SHP77 treated with DMSO at 0.1 percent for 48 hours (cell line): ENCODE data around the gene SMG6.
"Not testable (repeated sequence)": the region's sequence is repeated elsewhere in the genome, so short reads cannot be mapped to it uniquely, and the experiment has no call there.

ENCODE experiments used
- DNase-seq: peaks from one replicate; lab custom pipeline; 2025; lab: John Stamatoyannopoulos, UW

The SMG6 gene

DNA sequence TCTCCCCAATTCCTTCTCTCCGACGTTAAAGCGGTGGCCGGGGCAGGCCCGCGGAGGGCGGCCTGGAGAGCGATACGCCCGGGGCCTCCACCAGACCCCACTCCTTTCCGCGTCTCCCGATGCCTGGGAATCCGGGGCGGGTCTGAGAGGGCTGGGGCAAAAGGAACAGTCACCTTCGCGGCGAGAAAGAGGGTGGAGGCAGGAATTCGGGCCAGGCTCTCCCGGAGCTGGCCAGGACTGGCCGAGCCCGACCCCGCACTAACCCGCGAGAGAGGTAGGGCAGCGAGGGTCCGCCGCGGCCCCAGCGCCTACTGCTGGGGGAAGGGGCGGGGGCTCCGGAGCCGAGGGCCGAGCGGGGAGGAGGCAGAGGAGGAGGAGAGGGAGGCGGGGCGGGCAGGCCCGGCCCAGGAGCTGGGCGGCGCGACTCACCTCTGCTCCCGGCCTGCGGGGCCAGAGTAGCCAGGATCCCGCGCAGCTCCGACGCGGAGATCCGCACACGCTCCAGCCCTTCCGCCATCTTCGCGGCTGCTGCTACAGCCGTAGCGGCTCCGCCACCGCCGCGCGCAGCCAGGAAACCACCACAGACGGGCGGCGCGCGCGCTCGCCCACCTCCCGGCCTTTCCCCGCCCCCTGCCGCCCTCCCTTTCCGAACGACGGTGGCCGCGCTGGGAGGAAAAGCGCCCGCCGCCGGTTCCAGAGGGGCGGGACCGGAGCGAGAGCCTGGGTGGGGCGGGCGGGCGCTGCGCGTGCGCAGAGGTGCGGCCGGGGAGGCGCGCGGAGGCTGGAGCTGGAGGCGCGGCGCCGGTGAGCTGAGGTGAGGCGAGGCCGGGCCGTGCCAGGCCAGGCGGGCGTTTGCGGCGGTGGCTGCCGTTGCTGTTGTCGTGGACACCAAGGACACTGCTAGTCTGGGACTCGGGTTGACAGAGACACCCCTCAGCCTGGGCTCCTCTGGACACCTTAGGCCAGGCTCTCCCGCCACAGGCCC is at the start of gene SMG6, which contains the start of gene SRR:
Gene SMG6, minus strand, starts transcription at position 582 of the 985 bp plus-strand sequence. Its CDS starts 65 bp downstream, at position 517.
Gene SRR, plus strand, starts transcription at position 747 of the 985 bp plus-strand sequence. CDS start 11,611 bp downstream, outside the sequence.
- peak; percentile 82 for DNase-seq

DNA sequence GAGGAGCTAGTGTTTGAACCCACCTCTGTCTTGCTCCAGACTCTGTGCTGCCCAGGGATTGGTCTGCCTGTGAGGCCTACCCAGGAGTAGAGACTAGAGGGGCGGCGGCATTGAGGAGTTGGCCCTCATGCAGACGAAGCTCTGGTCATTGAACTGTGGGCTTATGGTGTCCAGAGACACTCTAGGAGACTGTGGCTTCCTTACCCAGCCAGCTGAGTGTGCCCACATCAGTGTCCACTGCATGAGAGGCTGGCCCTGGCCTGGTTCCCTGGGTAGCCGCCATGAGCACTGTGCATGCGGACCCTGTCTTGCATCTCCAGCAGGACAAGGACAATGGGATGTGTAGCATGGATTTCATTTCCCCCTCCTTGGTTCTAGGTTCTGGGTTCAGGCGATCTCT is 47.7 kb upstream of the SMG6 start:
- no peak for DNase-seq

DNA sequence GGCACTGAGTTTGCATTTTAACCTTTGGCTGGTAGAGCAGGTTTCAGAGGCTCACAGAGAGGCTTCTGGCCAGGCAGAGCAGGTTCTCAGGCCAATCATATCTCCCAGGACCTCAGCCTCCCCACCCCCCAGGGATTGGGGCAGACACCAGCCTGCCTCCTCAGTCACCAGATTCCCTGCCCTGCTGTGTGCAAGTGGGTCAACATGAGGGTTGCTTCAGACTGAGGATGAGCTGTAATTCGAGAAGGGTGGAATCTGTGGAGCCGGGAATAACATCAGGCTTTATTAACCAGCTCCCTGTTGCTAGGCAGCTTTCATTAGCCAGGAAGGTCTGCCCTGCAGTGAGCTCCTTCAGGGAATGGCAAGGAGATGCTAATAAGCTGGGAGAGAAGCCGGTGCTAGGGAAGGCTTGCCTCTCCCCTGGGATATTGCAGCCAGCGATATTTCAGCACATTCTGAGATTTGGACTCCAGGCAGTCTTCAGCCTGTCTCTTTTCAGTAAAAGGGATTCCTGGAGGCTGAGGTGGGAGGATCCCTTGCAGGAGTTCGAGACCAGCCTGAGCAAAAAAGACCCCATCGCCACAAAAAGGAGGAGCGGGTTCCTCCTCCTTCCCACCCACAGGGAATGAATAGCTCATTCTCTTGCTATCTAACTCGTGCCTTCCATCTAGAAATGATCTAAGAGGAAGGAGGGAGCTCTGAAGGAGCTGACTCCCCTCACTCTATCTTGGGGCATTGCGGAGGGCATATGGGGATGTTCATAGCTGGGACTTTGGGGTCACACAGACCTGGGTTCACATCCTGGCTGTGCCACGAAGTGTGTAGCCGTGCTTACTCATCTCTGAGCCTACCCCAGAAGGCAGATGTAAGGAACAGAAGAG is 44.5 kb upstream of the SMG6 start:
- DNase-seq: peak; percentile 85

DNA sequence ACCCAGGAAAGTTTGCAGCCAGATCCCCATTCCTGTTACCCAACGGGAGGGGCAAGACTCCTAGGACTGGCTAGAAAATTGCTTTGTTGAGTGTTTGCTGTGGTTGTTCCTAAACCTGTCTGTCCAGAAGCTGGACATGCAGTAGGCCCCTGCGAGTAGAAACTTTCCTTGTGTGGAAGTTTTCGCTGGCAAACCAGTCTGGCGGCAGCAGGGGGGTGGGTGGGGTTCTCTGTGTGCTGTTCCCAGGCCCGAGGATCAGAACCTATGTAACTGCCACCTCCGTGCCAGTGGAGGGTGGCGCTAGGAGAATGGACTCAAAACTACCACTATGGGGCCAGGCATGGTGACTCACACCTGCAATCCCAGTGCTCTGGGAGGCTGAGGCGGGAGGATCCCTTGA is 42.9 kb upstream of the SMG6 start:
- DNase-seq: no peak

DNA sequence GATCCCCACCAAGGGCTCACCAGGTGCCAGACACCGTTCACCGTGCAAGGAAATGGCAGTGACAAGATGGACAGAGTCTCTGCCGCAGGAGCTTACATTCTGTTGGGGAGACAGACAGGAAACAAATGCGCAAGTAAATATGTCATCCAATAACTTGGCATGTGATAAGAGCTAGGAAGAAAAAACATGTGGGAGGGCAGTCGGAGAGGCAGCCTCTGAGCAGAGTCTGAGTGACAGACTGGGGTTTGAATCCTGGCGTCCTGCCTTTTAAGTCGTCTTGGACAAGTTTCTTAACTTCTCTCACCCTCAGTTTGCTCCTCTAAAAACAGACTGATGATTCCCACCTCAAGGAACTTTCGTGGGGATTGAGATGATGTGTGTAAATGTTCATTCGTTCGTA is 40.9 kb upstream of the SMG6 start:
- no peak for DNase-seq

DNA sequence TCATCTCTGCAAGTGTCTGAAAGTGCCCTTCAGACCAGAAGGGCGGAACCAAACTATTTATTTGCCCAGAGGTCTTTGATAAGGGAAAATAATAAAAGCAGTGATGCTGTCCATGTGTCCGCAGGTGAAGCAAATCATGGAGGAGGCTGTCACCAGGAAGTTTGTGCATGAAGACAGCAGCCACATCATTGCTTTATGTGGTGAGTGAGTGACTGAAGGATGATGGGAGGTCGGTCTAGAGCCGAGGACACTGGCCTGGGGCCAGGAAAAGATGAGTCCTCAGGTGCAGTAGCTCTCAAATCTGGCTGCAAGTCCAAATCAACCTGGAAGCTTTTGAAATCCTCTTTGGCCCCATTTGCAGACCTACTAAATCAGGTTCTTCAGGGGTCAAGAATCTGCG is 39.8 kb upstream of the SMG6 start:
- no peak for DNase-seq

DNA sequence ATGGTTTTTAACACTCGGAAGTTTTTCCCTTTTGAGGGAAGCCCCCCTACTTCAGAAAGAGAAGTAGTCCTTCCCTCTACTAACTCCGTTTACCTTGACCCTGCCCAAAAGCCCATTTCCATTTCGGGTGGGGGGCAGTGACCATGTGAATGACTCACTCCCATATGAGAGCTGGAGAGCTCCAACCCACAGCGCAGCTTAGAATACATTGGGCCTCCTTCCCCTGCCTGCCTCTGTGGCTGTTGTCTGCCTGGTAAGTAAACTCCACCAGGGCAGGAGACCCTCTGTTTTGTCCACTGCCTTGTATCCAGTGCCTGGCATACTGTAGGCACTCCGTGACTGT is 34.7 kb upstream of the SMG6 start:
- no peak for DNase-seq

DNA sequence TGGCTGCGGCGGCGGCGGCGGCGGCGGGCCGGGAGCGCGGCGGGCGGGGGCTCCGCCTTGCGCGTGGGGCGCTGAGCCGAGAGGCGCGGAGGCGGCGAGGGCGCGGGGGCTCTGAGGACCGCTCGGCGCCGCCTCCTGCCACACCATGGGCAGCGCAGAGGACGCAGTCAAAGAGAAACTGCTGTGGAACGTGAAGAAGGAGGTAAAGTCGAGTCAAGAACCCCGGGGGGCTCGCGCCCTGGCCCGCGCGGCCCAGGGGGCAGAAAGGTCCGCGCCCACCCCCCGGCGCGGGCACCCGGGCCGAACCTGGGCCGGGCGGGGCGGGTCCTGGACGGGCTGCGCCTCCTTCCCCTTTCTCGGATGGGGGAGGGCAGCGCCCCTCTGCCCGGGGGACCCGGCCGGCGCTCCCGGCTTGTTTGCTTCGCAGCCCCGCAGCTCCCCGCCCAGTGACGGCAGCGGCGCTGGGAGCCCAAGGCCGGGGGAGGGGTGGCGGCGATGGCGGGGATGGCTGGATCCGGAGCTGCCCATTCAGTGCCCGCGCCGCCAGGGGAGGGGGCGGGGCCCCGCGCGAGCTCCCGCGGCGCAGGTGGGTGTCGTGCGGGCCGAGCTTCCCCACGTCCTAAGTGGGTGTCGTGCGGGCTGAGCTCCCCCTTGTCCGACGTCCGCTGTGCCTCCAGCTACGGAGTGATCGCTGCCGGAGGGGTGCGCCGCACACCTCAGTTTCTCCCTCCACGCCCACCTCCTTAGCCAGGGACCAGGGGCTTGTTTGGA is 34.1 kb upstream of the SMG6 start:
- DNase-seq: peak; percentile 11

DNA sequence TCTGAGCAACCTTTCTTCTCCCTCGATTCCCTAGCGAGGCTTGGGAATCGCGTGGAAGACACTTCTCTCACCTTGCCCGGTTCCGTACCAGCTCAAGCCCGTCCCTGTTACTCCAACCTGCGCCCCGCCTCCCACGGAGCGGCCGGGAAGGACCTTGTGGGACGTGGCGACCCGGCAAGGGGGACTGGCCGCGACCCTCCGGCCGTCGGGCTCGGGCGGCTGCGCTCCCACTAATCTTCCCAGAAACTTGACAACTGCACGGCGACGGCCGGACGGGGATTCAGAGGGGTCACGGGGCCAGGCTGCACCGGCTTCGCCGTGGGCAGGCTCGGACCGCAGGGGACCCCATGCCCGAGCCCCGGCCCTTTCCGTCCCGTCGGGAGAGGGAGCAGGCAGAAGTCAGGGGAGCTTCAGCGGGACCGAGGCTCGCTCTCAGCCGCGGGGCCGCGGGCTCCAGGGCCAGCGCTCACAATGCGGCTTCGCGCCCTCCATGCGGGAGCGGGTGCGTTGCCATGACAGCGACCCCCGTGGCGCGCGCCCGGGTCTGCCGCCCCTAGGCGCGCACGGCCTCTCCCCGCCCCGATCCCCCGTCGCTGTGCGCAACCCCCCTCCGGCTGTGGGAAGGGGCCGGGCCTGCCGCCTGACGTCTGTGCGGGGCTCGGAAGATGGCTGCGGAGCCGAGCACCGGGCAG is 33.4 kb upstream of the SMG6 start, which contains the start of gene SGSM2:
Gene SGSM2, plus strand, starts transcription at position 650 of the 692 bp plus-strand sequence. CDS start 188 bp downstream, outside the sequence.
- peak; percentile 40 for DNase-seq

DNA sequence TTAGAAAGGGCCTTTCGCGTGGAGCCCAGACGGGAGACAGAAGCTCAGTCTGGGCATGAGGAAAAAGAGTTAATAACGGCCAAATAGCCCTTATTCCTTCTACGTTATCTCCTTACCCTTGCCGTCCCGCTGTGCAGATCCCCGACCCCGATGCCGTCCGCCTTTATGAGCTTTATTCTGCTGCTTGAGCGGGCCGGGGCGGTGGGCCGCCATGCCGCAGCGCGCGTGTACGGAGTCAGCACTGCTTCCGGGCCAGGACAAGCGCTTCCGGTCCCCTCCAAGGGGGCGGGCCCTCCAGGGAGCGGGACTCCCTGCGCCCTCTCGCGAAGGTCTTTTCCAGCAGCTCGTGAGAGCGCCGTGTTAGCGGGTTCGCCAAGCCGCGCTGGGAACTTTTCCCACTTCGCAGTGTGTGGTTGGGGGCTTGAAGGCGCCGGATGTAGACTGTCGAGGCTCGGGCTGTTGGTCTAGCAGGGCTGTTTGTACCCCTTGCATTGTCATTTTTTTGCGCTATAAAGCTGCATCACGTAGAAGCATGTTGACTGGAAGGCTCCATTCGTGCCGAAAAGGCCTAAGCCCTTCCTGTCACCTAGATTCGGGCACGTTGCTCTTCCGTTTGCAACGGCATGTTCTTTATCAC is 32.7 kb upstream of the SMG6 start, which contains the start of gene TSR1:
Gene TSR1, minus strand, starts transcription at position 243 of the 637 bp plus-strand sequence. Its CDS starts 30 bp downstream, at position 213.
- DNase-seq: peak; percentile 86

DNA sequence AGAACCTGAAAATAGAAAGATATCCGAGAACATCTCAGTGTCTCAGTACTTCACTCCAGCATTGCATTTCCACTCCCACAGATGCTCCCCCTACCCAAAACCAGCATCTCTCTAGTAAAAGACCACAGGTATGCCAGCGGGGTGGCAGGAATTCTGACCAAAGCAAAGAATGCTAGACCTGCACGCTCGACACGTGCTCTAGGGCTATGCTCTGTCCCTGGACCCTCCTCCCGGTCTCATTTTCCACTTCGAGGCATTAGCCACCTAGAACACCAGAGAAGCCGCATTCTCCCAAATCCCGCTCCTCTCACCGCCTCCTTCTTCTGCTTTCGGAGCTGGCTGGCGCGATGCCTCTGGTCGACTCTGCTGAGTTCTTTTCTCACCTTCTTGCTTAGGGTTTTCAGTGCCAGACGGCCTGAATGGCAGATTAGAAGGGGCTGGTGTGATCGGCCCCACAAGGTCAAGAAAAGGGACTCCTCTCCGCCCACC is 32.2 kb upstream of the SMG6 start:
- DNase-seq: no peak

DNA sequence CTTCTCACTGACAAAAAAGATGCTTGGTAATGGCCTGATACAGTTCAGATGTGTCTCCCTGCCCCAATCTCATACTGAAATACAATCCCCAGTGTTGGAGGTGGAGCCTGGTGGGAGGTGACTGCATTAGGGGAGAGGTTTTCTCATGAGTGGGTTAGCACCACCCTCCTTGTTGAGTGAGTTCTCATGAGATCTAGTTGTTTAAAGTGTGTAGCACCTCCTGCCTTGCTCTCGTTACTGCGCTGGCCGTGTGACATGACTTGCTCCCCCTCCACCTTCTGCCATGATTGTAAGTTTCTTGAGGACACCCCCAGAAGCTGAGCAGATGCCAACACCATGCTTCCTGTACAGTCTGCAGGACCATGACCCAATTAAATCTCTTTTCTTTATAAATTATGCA is 27.7 kb upstream of the SMG6 start:
- no peak for DNase-seq

DNA sequence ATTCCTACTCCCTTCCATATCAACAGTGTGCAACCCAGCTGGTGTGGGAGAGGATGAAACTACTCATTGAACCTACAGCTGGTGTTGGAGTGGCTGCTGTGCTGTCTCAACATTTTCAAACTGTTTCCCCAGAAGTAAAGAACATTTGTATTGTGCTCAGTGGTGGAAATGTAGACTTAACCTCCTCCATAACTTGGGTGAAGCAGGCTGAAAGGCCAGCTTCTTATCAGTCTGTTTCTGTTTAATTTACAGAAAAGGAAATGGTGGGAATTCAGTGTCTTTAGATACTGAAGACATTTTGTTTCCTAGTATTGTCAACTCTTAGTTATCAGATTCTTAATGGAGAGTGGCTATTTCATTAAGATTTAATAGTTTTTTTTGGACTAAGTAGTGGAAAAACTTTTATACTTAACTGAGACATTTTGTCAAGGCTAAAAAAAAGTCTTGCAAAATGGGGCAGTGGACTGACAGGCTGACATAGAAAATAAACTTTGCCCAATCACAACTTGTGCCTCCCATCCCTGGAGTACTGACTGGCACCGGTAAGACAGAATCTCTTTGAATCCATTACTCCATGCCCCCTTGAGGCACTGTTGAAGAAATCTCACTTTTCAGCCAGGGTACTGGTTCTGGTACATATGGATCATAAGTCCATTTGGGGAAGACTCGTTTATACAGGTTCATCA is 20.2 kb upstream of the SMG6 start:
- DNase-seq: no peak

DNA sequence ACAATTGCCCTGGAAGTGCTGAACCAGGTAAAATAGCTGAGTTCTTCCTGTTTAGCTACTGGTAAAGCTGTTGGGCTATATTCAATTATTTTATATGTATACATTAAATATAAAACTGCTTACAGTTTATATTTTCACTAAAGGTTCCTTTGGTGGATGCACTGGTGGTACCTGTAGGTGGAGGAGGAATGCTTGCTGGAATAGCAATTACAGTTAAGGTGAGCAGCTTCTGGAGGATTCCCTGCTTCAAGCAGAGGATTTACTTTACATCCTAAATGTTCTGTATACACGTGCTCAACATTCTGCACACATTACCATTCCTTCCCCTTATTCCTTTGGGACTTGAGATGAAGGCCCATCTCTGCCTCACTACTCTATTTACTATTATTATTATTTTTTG is 17.8 kb upstream of the SMG6 start:
- DNase-seq: no peak

DNA sequence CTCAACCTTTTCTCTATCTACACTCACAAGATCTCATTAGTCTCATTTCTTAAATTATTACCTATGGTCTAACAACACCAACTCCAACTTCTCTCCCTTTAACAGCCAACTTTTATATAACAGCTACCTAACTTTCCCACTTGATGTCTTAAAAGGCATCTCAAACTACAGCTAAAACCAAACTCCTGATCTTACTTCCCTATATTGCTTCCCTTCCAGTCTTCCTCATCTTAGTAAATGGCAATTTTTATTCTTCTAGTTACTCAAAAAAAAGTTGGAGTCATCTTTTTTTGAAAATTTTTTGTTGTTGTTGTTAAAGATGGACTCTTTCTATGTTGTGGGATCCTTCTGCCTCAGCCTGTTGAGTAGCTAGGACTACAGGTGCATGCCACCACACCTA is 15.5 kb upstream of the SMG6 start:
- no peak for DNase-seq

DNA sequence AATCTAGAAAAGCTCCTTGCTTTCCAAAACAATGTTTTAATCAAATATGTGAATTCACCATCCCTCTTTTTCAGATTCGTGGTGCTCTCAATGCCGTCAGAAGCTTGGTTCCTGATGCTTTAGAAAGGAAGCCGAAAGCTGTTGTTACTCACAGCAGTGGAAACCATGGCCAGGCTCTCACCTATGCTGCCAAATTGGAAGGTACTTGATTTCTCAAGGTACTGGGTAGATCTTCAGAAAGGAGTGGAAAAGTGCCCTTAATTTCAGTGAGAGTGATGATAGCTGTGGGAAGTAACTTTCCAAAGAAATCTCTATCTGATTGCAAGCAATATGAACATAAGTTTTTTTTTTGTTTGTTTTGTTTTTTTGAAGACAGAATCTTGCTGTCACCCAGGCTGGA is 14.2 kb upstream of the SMG6 start:
- DNase-seq: peak; percentile 61

DNA sequence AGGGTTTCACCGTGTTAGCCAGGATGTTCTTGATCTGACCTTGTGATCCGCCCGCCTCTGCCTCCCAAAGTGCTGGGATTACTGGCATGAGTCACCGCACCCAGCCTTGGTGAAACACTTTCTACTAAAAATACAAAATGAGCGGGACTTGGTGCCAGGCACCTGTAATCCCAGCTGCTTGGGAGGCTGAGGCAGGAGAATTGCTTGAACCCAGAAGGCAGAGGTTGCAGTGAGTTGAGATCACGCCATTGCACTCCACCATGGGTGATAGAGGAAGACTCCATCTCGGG is 13.3 kb upstream of the SMG6 start:
- not testable (repeated sequence) for DNase-seq

DNA sequence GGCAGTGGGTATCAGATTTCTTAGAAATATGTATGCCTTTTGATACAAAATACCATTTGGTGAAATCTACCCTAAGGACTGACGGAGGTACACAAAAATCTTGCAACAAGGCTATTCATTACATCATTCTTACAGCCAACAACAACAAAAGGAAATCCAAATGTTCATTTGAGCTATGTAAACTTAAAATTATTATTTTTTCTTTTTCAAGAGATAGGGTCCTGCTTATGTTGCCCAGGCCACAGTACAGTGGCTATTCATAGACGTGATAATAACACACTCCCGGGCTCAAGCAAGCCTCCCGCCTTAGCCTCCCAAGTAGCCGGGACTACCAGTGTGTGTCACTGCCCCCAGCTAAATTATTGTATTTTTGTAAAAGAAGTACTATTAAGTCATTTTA is 9.2 kb upstream of the SMG6 start:
- DNase-seq: no peak

DNA sequence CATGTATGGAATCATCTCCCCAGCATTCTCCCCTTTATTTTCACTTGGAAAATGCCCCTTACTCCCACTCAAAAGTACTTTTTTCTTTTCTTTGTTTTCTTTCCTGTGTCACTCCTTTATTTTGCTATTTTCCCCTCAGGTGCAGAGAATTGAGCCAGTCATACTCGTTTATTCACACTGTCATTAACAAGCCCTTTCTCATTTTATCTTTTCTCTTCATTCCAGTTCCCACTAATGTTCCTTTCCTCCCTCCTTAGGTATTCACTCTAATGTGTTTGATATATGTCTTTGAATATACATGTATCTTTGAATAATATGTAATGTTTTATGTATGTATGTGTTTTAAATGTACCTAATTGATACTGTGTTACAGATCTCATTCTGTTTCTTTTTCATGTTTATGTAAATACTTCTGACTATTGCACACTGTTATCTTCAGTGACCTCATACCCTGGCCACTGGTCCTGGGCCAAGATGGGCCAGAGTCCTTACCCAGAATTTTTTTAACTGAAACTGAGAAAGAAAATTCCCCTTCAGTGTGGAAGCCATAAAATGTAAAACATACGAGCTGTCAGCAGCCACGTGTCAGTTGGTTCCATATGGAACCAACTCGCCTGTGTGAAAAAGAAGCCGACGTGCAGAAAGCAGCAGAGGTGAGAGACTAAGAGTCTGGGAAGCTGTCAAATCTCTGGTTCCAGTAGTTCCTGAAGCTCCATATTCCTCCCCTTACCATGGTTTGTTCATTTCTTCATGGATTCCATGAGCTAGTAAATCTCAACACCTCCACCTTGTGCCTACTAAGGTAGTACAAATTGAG is 6.0 kb upstream of the SMG6 start:
- no peak for DNase-seq
